Loucy (cell line): Measurements from ENCODE around the gene NPEPL1.

ENCODE experiments used
- H2AFZ ChIP-seq: fragments of 200-600 bp; sonication (generic); 2 replicates; pipeline ENCODE4 v1.6.0; 2016; ENCODE audit warnings: antibody characterized with exemption, mild to moderate bottlenecking, low read length, moderate library complexity
- H3F3A ChIP-seq: fragments of 200-600 bp; 2 replicates; pipeline ENCODE4 v1.6.0; 2016; ENCODE audit warnings: antibody characterized with exemption, low read depth, mild to moderate bottlenecking
- H3K27me3 ChIP-seq: fragments of 200-600 bp; sonication (generic); 2 replicates; pipeline ENCODE4 v1.6.1; 2014; ENCODE audit warnings: low read length, mild to moderate bottlenecking; ENCODE audit not compliant: insufficient read depth, poor library complexity, severe bottlenecking
- H3K36me3 ChIP-seq: fragments of 200-600 bp; sonication (generic); 2 replicates; pipeline ENCODE4 v1.6.1; 2016; ENCODE audit warnings: low read length; ENCODE audit not compliant: insufficient read depth
- H3K4me1 ChIP-seq: fragments of 200-600 bp; sonication (generic); 2 replicates; pipeline ENCODE4 v1.5.1; 2014; ENCODE audit warnings: low read length, mild to moderate bottlenecking; ENCODE audit not compliant: insufficient read depth, poor library complexity, severe bottlenecking
- H3K4me2 ChIP-seq: fragments of 200-600 bp; sonication (generic); 2 replicates; pipeline ENCODE4 v1.6.0; 2014; ENCODE audit warnings: antibody characterized with exemption, low read length, low read depth, mild to moderate bottlenecking; ENCODE audit not compliant: poor library complexity, severe bottlenecking
- H3K4me3 ChIP-seq: fragments of 200-600 bp; sonication (generic); 2 replicates; pipeline ENCODE4 v1.5.1; 2014; ENCODE audit warnings: low read length, mild to moderate bottlenecking, mixed read lengths; ENCODE audit not compliant: poor library complexity, severe bottlenecking
- H3K79me2 ChIP-seq: fragments of 200-600 bp; sonication (generic); 2 replicates; pipeline ENCODE4 v1.6.1; 2014; ENCODE audit warnings: low read length; ENCODE audit not compliant: insufficient read depth
- H3K9ac ChIP-seq: fragments of 200-600 bp; sonication (generic); 2 replicates; pipeline ENCODE4 v1.6.0; 2014; ENCODE audit warnings: mild to moderate bottlenecking, low read depth, low read length, moderate library complexity; ENCODE audit not compliant: poor library complexity, severe bottlenecking
- H3K9me2 ChIP-seq: fragments of 200-600 bp; sonication (generic); replicated peaks from 2 replicates; pipeline ENCODE4 v1.6.1; 2016; ENCODE audit warnings: low read depth, low read length, mixed read lengths
- H3K9me3 ChIP-seq: fragments of 200-600 bp; sonication (generic); 2 replicates; pipeline ENCODE4 v1.6.1; 2014; ENCODE audit warnings: mild to moderate bottlenecking, antibody characterized with exemption, low read length, low read depth; ENCODE audit not compliant: insufficient read depth
- H4K20me1 ChIP-seq: fragments of 200-600 bp; sonication (generic); 2 replicates; pipeline ENCODE4 v1.6.0; 2014; ENCODE audit warnings: antibody characterized with exemption, low read length, mild to moderate bottlenecking; ENCODE audit not compliant: insufficient read depth, poor library complexity, severe bottlenecking
- CTCF ChIP-seq: fragments of 200-600 bp; sonication (generic); conservative IDR thresholded peaks from 2 replicates; pipeline ENCODE4 v1.5.1; 2014; ENCODE audit warnings: mild to moderate bottlenecking, antibody characterized with exemption, low read length
- EZH2phosphoT487 ChIP-seq: fragments of 200-600 bp; IDR thresholded peaks from 2 replicates; pipeline ENCODE4 v1.6.1; 2018; ENCODE audit warnings: antibody characterized with exemption, mild to moderate bottlenecking, moderate library complexity, borderline replicate concordance

Gene NPEPL1

GRCh38 chr20:58664331-58664730 lies 28.3 kb upstream of the NPEPL1 start:
- TF ChIP-seq CTCF (no peak), EZH2phosphoT487 (no peak)

GRCh38 chr20:58664883-58665282 lies 27.7 kb upstream of the NPEPL1 start:
- H4K20me1 ChIP-seq: peaks cover 47% of the 10 kb centered on the region
- peaks cover 21% of the 10 kb centered on the region for H3K4me1 ChIP-seq

More at GRCh38 chr20:58664331-58664730, 28.3 kb upstream of the NPEPL1 start:
- Histone ChIP-seq H4K20me1 (peaks cover 52% of the 10 kb centered on the region), H3K4me1 (peaks cover 27% of the 10 kb centered on the region), H3K27me3 (no peaks in the 10 kb centered on the region), H3K4me3 (no peak overlapping the region), H3K4me2 (no peak overlapping the region), H3K9me3 (no peaks in the 10 kb centered on the region), H3K9ac (no peak overlapping the region), H3F3A (no peaks in the 10 kb centered on the region; the same call in 1 of the 2 replicates), H3K9me2 (no peaks in the 10 kb centered on the region), H3K79me2 (peaks cover 71% of the 10 kb centered on the region), H3K36me3 (peaks cover 27% of the 10 kb centered on the region; the same call in 1 of the 2 replicates), H2AFZ (no peak overlapping the region)

GRCh38 chr20:58665606-58666005 lies 27.0 kb upstream of the NPEPL1 start:
- no peak overlapping the region for H3K4me3 ChIP-seq
- H3K36me3 ChIP-seq: peaks cover 39% of the 10 kb centered on the region; the same call in 1 of the 2 replicates

More at GRCh38 chr20:58664883-58665282, 27.7 kb upstream of the NPEPL1 start:
- Histone ChIP-seq H2AFZ (no peak overlapping the region), H3K27me3 (no peaks in the 10 kb centered on the region), H3K4me3 (no peak overlapping the region), H3K9ac (no peak overlapping the region), H3K36me3 (peaks cover 32% of the 10 kb centered on the region; the same call in 1 of the 2 replicates), H3F3A (no peaks in the 10 kb centered on the region; the same call in 1 of the 2 replicates), H3K4me2 (no peak overlapping the region), H3K9me3 (no peaks in the 10 kb centered on the region), H3K9me2 (no peaks in the 10 kb centered on the region), H3K79me2 (peaks cover 66% of the 10 kb centered on the region)
- TF ChIP-seq EZH2phosphoT487 (no peak), CTCF (no peak)

More at GRCh38 chr20:58665606-58666005, 27.0 kb upstream of the NPEPL1 start:
- Histone ChIP-seq H3K27me3 (no peaks in the 10 kb centered on the region), H3K4me1 (peaks cover 15% of the 10 kb centered on the region), H4K20me1 (peaks cover 40% of the 10 kb centered on the region), H3K79me2 (peaks cover 59% of the 10 kb centered on the region), H3K9me3 (no peaks in the 10 kb centered on the region), H3F3A (no peaks in the 10 kb centered on the region; the same call in 1 of the 2 replicates), H2AFZ (no peak overlapping the region), H3K9ac (no peak overlapping the region), H3K4me2 (no peak overlapping the region), H3K9me2 (no peaks in the 10 kb centered on the region)
- no peak for TF ChIP-seq CTCF
- no peak for TF ChIP-seq EZH2phosphoT487
